HepG2 (cell line): Measurements from ENCODE around the gene MPG.

Source experiments
- FOXK1 ChIP-seq: sonication (generic); formaldehyde crosslinking; IDR thresholded peaks from 2 replicates; pipeline ENCODE4 v1.4.0; 2020; ENCODE audit warnings: low read depth, missing genetic modification reagents, borderline replicate concordance
- GFI1 ChIP-seq: sonication (generic); formaldehyde crosslinking; IDR thresholded peaks from 2 replicates; pipeline ENCODE4 v1.5.0; 2020; ENCODE audit warnings: missing genetic modification reagents, mild to moderate bottlenecking, borderline replicate concordance
- PCBP2 ChIP-seq: fragments of 200-400 bp; formaldehyde crosslinking; optimal IDR thresholded peaks from 2 replicates; pipeline ENCODE3; 2018; ENCODE audit warnings: low read length, low read depth; ENCODE audit not compliant: poor library complexity, severe bottlenecking
- SUZ12 ChIP-seq: fragments of 150-350 bp; IDR thresholded peaks from 2 replicates; pipeline ENCODE4 v1.6.1; 2014; ENCODE audit warnings: low read depth, low read length
- TARDBP ChIP-seq: sonication (generic); formaldehyde crosslinking; IDR thresholded peaks from 2 replicates; pipeline ENCODE4 v1.8.0; 2022; ENCODE audit warnings: mild to moderate bottlenecking, missing genetic modification reagents
- YY1 ChIP-seq: IDR thresholded peaks from 2 replicates; pipeline ENCODE4 v1.6.1; 2011; ENCODE audit warnings: low read length, low read depth, moderate library complexity, mild to moderate bottlenecking; ENCODE audit not compliant: insufficient read depth, insufficient replicate concordance
- ZNF354B ChIP-seq: sonication (generic); formaldehyde crosslinking; IDR thresholded peaks from 2 replicates; pipeline ENCODE4 v1.8.0; 2022; ENCODE audit warnings: mild to moderate bottlenecking, missing genetic modification reagents
- TF ChIP-seq, protein P1 (sequence below): sonication (generic); formaldehyde crosslinking; IDR thresholded peaks from 2 replicates; pipeline ENCODE4 v1.8.1; 2023; ENCODE audit warnings: mild to moderate bottlenecking, missing genetic modification reagents
- TF ChIP-seq, protein P2 (sequence below): sonication (generic); formaldehyde crosslinking; conservative IDR thresholded peaks from 2 replicates; pipeline ENCODE4 v1.4.0; 2020; ENCODE audit warnings: missing genetic modification reagents
- TF ChIP-seq, protein P3 (sequence below): sonication (generic); formaldehyde crosslinking; IDR thresholded peaks from 2 replicates; pipeline ENCODE4 v1.8.0; 2022; ENCODE audit warnings: mild to moderate bottlenecking, missing genetic modification reagents
- TF ChIP-seq, protein P4 (sequence below): IDR thresholded peaks from 2 replicates; pipeline ENCODE4 v1.6.1; 2016; ENCODE audit warnings: missing biosample characterization, missing genetic modification reagents, low read depth
- TF ChIP-seq, protein P5 (sequence below): sonication (generic); formaldehyde crosslinking; IDR thresholded peaks from 2 replicates; pipeline ENCODE4 v1.8.0; 2022; ENCODE audit warnings: missing genetic modification reagents, mild to moderate bottlenecking, moderate library complexity, borderline replicate concordance

DNA sequence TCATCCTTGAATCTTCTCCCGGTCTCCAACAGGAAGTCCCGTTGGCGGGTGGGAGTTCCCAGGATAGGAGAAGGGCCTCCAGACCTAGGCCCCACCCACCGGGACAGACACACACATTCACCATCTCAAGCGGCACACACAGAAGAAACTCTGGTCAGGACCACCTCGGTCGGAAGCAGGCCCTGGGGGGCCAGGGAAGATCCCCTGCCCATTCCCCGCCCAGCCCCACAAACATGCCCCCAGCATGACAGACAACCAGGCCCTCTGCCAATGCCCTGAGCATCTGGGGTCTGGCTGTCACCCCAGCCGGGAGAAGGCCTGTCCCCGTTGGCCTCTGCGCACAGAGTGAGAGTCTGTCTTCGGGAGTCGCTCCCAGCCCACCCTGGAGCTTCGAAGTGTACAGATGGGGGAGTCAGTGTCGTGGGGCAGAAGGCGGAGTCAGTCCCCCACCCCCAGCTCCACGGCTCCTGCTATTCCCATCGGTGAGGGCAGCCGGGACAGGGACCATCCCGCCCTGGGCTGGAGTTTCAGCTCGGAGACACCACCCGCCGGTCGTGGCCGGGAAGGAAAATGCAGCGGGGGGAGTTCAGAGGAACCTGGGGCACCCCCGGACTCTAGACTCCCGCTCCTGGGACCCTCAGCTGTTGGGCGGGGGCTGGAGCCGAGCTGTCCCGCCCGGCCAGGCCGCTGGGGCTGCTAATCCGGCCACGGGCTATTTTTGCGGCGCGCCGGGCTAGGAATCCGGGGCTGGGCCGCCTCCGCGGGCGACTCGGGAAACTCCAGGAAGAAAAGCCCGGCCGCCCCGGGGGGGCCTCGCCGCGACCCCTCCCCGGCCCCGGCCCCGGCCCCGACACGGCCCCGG lies 6.3 kb upstream of the MPG start:
- TF ChIP-seq, protein P1, sequence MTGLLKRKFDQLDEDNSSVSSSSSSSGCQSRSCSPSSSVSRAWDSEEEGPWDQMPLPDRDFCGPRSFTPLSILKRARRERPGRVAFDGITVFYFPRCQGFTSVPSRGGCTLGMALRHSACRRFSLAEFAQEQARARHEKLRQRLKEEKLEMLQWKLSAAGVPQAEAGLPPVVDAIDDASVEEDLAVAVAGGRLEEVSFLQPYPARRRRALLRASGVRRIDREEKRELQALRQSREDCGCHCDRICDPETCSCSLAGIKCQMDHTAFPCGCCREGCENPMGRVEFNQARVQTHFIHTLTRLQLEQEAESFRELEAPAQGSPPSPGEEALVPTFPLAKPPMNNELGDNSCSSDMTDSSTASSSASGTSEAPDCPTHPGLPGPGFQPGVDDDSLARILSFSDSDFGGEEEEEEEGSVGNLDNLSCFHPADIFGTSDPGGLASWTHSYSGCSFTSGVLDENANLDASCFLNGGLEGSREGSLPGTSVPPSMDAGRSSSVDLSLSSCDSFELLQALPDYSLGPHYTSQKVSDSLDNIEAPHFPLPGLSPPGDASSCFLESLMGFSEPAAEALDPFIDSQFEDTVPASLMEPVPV (CRISPR knock-in tag), result no peak
- TF ChIP-seq, protein P2, sequence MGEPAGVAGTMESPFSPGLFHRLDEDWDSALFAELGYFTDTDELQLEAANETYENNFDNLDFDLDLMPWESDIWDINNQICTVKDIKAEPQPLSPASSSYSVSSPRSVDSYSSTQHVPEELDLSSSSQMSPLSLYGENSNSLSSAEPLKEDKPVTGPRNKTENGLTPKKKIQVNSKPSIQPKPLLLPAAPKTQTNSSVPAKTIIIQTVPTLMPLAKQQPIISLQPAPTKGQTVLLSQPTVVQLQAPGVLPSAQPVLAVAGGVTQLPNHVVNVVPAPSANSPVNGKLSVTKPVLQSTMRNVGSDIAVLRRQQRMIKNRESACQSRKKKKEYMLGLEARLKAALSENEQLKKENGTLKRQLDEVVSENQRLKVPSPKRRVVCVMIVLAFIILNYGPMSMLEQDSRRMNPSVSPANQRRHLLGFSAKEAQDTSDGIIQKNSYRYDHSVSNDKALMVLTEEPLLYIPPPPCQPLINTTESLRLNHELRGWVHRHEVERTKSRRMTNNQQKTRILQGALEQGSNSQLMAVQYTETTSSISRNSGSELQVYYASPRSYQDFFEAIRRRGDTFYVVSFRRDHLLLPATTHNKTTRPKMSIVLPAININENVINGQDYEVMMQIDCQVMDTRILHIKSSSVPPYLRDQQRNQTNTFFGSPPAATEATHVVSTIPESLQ (CRISPR knock-in tag), result no peak
- TF ChIP-seq, protein P3, sequence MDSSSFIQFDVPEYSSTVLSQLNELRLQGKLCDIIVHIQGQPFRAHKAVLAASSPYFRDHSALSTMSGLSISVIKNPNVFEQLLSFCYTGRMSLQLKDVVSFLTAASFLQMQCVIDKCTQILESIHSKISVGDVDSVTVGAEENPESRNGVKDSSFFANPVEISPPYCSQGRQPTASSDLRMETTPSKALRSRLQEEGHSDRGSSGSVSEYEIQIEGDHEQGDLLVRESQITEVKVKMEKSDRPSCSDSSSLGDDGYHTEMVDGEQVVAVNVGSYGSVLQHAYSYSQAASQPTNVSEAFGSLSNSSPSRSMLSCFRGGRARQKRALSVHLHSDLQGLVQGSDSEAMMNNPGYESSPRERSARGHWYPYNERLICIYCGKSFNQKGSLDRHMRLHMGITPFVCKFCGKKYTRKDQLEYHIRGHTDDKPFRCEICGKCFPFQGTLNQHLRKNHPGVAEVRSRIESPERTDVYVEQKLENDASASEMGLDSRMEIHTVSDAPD (CRISPR knock-in tag), result no peak
- no peak for TF ChIP-seq FOXK1
- TF ChIP-seq PCBP2, result no peak
- TF ChIP-seq TARDBP (CRISPR knock-in tag), result no peak
- TF ChIP-seq ZNF354B (CRISPR knock-in tag), result no peak
- TF ChIP-seq YY1, result no peak
- TF ChIP-seq, protein P4, sequence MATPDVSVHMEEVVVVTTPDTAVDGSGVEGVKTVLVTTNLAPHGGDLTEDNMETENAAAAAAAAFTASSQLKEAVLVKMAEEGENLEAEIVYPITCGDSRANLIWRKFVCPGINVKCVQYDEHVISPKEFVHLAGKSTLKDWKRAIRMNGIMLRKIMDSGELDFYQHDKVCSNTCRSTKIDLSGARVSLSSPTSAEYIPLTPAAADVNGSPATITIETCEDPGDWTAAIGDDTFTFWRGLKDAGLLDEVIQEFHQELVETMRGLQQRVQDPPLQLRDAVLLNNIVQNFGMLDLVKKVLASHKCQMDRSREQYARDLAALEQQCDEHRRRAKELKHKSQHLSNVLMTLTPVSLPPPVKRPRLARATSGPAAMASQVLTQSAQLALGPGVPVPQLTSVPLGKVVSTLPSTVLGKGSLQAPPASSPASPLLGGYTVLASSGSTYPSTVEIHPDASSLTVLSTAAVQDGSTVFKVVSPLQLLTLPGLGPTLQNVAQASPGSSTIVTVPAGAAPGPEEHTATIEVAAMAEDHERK (CRISPR knock-in tag), result no peak
- TF ChIP-seq GFI1 (CRISPR knock-in tag), result no peak
- TF ChIP-seq, protein P5, sequence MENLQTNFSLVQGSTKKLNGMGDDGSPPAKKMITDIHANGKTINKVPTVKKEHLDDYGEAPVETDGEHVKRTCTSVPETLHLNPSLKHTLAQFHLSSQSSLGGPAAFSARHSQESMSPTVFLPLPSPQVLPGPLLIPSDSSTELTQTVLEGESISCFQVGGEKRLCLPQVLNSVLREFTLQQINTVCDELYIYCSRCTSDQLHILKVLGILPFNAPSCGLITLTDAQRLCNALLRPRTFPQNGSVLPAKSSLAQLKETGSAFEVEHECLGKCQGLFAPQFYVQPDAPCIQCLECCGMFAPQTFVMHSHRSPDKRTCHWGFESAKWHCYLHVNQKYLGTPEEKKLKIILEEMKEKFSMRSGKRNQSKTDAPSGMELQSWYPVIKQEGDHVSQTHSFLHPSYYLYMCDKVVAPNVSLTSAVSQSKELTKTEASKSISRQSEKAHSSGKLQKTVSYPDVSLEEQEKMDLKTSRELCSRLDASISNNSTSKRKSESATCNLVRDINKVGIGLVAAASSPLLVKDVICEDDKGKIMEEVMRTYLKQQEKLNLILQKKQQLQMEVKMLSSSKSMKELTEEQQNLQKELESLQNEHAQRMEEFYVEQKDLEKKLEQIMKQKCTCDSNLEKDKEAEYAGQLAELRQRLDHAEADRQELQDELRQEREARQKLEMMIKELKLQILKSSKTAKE, result no peak
- TF ChIP-seq SUZ12, result no peak
